Esophagus mucosa (tissue), 1 donor: Measurements from ENCODE around the gene HAS3. TPM values are rescaled to one million over a fixed set of nuclear protein-coding genes. Genes with fewer than 3 reads are reported as not detected.
"Not testable (repeated sequence)": the region's sequence is repeated elsewhere in the genome, so short reads cannot be mapped to it uniquely, and the experiment has no call there.

Source experiments
- ATAC-seq: fragments of 200-7000 bp; cut with Tn5 transposase; one replicate; pipeline ENCODE4 v1.9.1; 2020
- total RNA-seq: library from RNA; stranded (reverse); gene quantifications from one replicate; pipeline ENCODE4 v1.2.4, GENCODE V29; 2023
- donor health status: DM: yes; HTN: yes; CAD: no.

HAS3 gene
- total RNA-seq, 1 donor from 2014 or later: 72.2 TPM

GRCh38 chr16:69118468-69118867 is 13.0 kb downstream of the HAS3 start:
- no peak for ATAC-seq

GRCh38 chr16:69118994-69119393 is 13.5 kb downstream of the HAS3 start:
- no peak for ATAC-seq

- peak; percentile 10 for ATAC-seq
Observed at GRCh38 chr16:69119536-69119935, 14.1 kb downstream of the HAS3 start.

DNA sequence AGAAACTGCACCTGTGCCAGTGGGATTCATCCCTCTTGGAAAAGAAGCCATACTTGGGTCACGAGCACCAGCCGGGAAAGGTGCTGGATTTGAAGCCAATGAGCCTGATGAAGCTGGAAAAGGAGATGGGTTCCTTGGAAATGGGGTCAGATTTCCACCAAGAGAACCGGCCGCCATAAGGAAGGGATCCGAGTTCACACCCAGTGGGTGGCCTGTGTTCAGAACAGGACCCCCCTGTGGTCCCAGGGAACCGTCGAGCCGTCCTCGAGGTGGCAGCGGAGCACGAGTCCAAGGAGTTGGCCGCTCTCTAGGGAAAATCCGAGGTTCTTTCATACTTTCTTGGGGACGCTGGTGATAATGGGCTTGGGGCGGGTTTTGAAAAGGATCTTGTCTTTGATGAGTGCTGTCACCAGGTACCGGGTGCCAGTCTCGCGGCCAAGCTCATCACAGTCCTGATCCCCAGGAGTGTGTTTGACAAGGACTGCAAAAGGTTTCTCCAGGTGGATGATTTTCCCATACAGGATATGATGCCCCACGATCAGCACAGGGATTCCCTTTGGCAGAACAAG is 14.7 kb downstream of the HAS3 start:
- no peak for ATAC-seq

DNA sequence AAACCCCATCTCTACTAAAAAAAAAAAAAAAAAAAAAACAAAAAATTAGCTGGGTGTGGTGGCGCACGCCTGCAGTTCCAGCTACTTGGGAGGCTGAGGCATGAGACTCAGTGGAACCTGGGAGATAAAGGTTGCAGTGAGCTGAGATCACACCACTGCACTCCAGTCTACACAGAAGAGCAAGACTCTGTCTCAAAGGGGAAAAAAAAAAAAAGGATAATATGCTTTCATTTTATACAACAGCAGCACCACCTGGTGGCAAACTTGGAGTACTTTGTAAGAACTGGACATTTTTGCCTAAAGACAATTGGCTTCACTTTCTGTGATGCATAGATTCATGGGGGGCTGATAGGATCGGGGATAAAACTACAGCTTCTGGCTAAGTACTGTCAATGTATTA is 18.5 kb downstream of the HAS3 start:
- peak; percentile 62 for ATAC-seq

DNA sequence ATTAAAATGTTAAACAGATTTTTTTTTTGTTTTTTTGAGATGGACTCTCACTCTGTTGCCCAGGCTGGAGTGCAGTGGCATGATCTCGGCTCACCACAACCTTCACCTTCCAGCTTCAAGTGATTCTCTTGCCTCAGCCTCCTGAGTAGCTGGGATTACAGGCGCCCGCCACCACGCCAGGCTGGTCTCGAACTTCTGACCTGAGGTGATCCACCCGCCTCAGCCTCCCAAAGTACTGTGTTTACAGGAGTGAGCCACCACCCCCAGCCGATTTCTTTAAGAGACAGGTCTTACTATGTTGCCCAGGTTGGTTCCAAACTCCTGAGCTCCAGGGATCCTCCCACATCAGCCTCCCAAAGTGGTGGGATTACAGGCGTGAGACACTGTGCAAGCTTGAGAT is 19.0 kb downstream of the HAS3 start:
- not testable (repeated sequence) for ATAC-seq

- not testable (repeated sequence) for ATAC-seq
Observed at GRCh38 chr16:69124961-69125360, 19.5 kb downstream of the HAS3 start.

DNA sequence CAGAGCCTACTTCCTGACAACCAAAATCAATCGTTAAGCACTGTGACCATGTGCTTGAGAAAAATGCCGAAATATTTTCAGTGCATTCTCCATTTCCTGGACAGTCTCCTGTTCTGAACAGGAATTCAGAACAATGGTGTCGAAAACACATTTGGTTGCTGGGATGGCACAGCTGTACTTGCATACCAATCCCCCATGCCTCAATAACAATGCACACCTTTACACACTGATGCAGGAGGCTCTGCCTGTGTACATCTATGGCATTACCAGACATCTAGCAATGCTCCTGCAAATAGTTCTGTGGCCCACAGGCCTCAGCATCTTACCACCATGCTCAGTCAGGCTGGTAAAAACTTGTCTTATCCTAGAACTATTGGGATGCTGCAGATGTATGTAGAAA is 20.8 kb downstream of the HAS3 start:
- ATAC-seq: no peak

DNA sequence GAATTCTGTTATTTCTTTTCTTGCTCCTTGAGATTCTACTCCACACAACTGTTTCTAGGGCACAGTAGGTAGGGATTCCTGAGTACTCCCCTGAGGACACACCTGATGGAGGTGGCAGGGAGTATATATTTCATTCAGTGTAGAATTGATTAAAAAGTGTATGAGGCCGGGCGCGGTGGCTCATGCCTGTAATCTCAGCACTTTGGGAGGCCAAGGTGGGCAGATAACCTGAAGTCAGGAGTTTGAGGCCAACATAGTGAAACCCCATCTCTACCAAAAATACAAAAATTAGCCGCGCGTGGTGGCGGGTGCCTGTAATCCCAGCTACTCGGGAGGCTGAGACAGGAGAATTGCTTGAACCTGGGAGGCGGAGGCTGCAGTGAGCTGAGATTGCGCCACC is 21.3 kb downstream of the HAS3 start:
- ATAC-seq: not testable (repeated sequence)

GRCh38 chr16:69127966-69128510 is 22.6 kb downstream of the HAS3 start:
- ATAC-seq: no peak

DNA sequence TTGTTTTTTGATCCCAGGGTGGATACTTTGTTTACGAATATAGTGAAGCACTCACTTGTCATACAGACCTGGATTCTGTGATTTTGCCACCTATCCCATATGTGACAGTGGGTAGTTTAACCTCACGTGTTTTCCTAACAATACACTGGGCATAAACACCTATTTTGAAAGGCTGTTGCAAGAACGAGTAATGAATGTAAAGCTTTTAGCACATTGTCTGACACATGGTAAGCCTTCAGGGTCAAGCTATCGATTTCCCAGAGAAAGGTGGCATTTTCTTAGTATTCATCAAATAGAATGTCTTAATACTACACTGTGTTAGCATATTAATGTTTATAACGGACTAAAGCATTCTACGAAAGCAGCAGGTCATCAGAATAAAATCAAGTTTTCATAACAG is 25.0 kb downstream of the HAS3 start:
- ATAC-seq: no peak

DNA sequence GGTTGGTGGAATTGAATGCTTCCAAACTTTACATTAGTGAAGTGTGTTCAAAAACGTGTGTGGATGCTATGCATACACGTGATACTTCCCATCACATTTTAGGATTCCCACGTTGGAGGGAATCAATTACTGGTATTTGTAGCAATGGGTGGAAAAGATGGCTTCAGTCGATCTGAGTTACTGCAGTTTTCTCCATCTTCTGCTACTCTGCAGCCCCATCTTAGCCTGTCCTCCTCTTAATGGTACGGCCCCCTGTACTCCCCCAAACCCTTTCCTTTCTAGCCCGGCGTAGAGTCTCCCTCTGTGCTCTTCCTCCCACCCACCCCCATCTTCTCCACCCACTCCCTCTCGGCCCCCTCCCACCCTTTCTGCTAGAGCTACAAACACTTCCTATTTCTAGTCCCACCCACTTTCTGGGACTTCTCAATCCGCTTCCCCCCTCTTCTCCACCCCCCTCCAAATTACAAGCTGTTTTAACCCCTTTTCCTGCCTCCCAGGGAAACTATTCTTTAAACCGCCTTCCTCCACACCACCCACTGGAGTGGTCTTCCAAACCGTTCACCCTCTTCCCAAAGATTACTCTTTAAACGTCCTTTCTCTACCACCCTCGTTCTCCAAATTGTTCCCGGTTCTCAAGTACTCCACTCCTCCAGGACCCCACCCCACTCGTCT is 25.9 kb downstream of the HAS3 start:
- no peak for ATAC-seq

- ATAC-seq: peak; percentile 81
Observed at GRCh38 chr16:69131839-69132423, 26.5 kb downstream of the HAS3 start.

DNA sequence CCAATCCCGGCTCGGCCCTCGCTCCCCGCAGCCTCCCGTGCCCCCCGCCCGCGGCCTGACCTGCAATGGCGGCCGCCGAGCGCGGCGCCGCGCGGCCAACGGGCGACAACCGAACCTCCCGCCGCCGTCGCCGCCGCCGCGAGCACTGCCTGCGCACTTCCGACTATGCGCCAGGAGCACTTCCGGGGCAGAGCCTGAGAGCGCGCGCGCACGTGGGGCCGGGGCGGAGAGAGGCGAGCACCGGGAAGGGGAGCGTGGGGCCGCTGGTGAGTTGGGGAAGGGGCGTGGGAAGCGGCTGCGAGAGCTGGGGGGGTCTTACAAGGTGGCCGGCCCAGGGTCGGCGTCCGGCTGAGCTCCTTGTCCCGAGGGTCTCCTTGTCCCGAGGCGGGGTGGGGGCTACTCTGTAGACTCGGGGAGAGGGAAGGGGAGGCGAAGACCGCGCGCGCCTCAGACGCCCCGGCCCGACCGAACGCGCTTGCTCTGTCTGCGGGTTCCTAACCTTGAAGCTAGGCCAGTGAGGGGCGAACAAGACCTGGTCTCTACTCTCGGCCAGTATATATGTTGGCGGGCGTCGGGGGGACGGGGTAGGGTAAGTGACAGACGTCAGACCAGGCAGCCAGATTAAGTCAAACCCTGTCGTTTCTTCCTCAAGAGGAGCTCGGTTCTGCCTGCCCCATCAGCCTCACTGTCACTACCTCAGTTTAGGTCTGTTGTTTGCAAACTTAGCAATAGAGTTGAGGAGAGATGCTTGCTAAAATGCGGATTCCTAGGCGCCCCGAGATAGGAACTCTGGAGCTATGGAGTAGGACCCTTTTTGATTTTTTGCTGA is 27.2 kb downstream of the HAS3 start, which contains the start of the genes CHTF8 and UTP4:
CHTF8 (minus strand) TSS at position 165 of the 829 bp plus-strand sequence. CDS start 11,130 bp downstream, outside the sequence.
UTP4 (plus strand) TSS at position 226 of the 829 bp plus-strand sequence. CDS start 811 bp downstream, outside the sequence.
- ATAC-seq: peak; percentile 93

DNA sequence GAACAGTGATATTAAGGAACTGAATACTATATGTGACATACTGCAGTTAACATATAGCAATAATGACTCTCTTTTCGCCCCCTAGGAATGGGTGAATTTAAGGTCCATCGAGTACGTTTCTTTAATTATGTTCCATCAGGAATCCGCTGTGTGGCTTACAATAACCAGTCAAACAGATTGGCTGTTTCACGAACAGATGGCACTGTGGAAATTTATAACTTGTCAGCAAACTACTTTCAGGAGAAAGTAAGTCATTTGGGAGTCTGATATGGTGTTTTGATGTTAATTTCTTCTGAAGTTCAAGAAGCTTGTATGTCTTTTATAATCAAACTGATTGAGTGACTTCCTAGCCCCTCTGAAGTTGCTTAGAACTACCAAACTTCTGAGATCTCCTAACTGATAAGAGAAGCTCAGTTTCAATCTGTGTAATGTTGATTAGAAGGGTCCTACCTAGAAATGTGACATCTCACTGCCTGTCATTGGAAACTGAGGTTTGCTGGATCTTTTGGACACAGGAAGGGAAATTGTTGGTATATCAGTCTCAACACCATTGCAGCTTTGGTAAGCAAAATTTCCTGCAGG is 28.0 kb downstream of the HAS3 start:
- no peak for ATAC-seq

DNA sequence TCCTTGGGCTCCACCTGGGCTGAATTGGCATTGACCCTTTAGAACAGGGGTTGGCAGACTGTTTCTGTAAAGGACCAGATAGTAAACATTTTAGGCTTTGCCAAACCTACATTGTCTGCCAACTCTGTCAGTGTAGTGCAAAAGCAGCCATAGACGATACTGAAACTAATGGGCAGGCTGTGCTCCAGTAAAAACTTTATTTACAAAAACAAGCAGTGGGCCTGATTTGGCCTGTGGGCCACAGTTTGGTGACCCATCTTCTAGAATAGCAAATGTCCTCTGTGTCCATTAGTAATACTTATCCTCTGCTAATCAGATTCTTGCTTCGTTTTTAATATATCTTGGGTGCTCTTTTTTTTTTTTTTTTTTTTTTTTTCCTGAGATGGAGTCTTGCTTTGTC is 33.2 kb downstream of the HAS3 start:
- ATAC-seq: no peak

DNA sequence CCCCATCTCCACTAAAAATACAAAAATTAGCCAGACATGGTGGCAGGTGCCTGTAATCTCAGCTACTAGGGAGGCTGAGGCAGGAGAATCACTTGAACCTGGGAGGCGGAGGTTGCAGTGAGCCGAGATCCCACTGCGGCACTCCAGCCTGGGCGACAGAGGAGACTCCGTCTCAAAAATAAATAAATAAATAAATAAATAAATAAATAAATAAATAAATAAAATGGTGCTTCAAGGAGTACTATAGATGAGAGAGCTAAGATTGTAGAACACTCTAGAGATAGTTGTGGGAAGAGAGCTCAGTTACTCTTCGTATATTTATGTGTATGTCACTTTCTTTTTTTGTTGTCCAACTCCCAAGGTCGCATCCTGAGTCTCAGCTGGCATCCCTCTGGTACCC is 34.0 kb downstream of the HAS3 start:
- not testable (repeated sequence) for ATAC-seq

- ATAC-seq: no peak
Observed at GRCh38 chr16:69141014-69141413, 35.6 kb downstream of the HAS3 start.

DNA sequence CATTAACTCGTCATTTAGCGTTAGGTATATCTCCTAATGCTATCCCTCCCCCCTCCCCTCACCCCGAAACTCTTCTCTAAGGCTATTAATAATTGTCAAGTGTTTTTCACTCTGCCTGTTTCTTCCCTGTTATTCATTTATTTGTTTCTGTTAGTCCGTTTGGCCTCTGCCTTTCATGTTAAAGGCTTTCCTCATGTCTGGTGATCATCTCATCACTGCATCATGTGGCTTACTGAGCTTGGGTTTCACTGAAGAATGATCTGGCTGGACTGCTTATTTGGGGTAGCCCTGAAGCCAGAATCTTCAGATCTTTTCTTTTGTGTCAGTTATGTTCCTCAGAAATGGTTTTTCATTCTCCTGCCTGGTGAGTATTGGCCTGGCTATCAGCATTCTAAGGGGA is 36.5 kb downstream of the HAS3 start:
- no peak for ATAC-seq

- peak; percentile 51 for ATAC-seq
Observed at GRCh38 chr16:69143116-69143515, 37.7 kb downstream of the HAS3 start.

DNA sequence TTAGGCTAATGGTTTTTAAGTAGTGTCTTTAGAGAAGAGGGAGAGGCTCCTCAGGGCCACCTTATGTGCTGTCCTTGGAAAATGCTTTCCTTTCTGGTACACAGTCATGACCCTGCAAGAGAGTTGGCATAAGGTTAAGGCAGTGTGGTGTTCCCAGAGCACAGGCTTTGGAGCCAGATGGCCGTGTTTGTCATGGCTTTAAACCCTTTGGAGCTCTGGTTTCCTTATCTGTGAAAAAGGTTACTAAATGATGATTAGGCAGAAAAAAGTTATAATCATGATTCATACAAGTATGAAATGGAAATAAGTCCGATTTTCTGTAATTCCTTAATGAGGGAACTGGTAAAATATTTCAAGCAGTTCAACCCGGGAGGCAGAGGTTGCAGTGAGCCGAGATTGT is 40.2 kb downstream of the HAS3 start:
- ATAC-seq: no peak

GRCh38 chr16:69149621-69150020 is 44.2 kb downstream of the HAS3 start:
- not testable (repeated sequence) for ATAC-seq
